ENCODE results near the gene ADGRD2. TPM values are rescaled to one million over a fixed set of nuclear protein-coding genes. Genes with fewer than 3 reads are reported as not detected.
A peak's percentile ranks its signal among the peaks of the same experiment; 100 is the strongest.

Gene ADGRD2
- total and polyA plus RNA-seq, 9 of the 15 experiments (the other 6 are each of a cell fraction or from before 2014, with no cell fraction given), result not detected

- TF ChIP-seq USF1 (CRISPR knock-in tag; IDR thresholded peaks at IDR 0.05), result peak; percentile 64
- 0 out of 2 replicates have a peak, but pooled peaks have one; percentile 70 for TF ChIP-seq LCOR (CRISPR knock-in tag; IDR thresholded peaks at IDR 0.05)
- no peak for TF ChIP-seq FOXO4 (CRISPR knock-in tag; IDR thresholded peaks at IDR 0.05)
- no peak for TF ChIP-seq XRCC4 (IDR thresholded peaks at IDR 0.05; ENCODE audit: extremely low read depth, insufficient read depth, insufficient read length)
- TF ChIP-seq TRIM25 (IDR thresholded peaks at IDR 0.05; ENCODE audit: borderline replicate concordance), result peak; percentile 43; the same call in 1 of the 2 replicates
- TF ChIP-seq ARNT (IDR thresholded peaks at IDR 0.05), result peak in 1 of 2 experiments; percentile 18; a peak in 1 of 4 replicates
- 0 out of 2 replicates have a peak, but pooled peaks have one; percentile 30 for TF ChIP-seq ZNF431 (CRISPR knock-in tag; IDR thresholded peaks at IDR 0.05)
- TF ChIP-seq ELF4 (CRISPR knock-in tag; IDR thresholded peaks at IDR 0.05), result 0 out of 2 replicates have a peak, but pooled peaks have one; percentile 31
- 0 out of 2 replicates have a peak, but pooled peaks have one; percentile 25 for TF ChIP-seq TEAD4 (IDR thresholded peaks at IDR 0.05; ENCODE audit: low read length)
- no peak for TF ChIP-seq TEAD4 (CRISPR knock-in tag; IDR thresholded peaks at IDR 0.05; ENCODE audit: borderline replicate concordance)
- 0 out of 2 replicates have a peak, but pooled peaks have one; percentile 25 for TF ChIP-seq ZNF263 (CRISPR knock-in tag; IDR thresholded peaks at IDR 0.05; ENCODE audit: borderline replicate concordance)
- no peak for TF ChIP-seq ZNF143 (CRISPR knock-in tag; IDR thresholded peaks at IDR 0.05)
- no peak for TF ChIP-seq CBX1 (IDR thresholded peaks at IDR 0.05; ENCODE audit: low read depth)
- no peak for TF ChIP-seq ZNF24 (IDR thresholded peaks at IDR 0.05)
- no peak for TF ChIP-seq ZNF408 (CRISPR knock-in tag; IDR thresholded peaks at IDR 0.05; ENCODE audit: low read depth)
- no peak for TF ChIP-seq ERF (CRISPR knock-in tag; IDR thresholded peaks at IDR 0.05)
- peak; percentile 62 for TF ChIP-seq BCOR (IDR thresholded peaks at IDR 0.05)
- peak; percentile 45; the same call in 1 of the 2 replicates for TF ChIP-seq ZNF512 (tag; IDR thresholded peaks at IDR 0.05)
- no peak for TF ChIP-seq ZNF253 (CRISPR knock-in tag; conservative IDR thresholded peaks at IDR 0.05)
- 0 out of 2 replicates have a peak, but pooled peaks have one; percentile 38 for TF ChIP-seq ZNF589 (CRISPR knock-in tag; IDR thresholded peaks at IDR 0.05; ENCODE audit: low read depth)
Measured at GRCh38 chr9:124511891-124512805, 61.9 kb downstream of the ADGRD2 start (continued).

All from K562 (cell line).